K562 (cell line): ENCODE data around the gene LHCGR.

Experiments used
- CTCF ChIP-seq, 3 experiments: IDR thresholded peaks in 2 of 3; conservative IDR thresholded peaks in 1 of 3; 2 replicates each; pipeline ENCODE4 v1.5.1; 2011 to 2012; ENCODE audit warnings: low read length in 3 of 3, mild to moderate bottlenecking in 3 of 3, control low read depth in 2 of 3, improper control_type of control experiment in 1 of 3, inconsistent platforms in 1 of 3, low read depth in 1 of 3, mixed read lengths in 1 of 3, moderate library complexity in 1 of 3; ENCODE audit not compliant: insufficient read depth in 2 of 3
- E2F4 ChIP-seq: sonication (generic); formaldehyde crosslinking; IDR thresholded peaks from 2 replicates; pipeline ENCODE4 v1.8.0; 2022; ENCODE audit warnings: mild to moderate bottlenecking, low read depth, missing genetic modification reagents
- EZH2 ChIP-seq: IDR thresholded peaks from 2 replicates; pipeline ENCODE4 v1.6.1; 2012; ENCODE audit warnings: low read depth, mild to moderate bottlenecking, inconsistent platforms, low read length, borderline replicate concordance
- HIVEP1 ChIP-seq: fragments of 250-450 bp; sonication (Bioruptor Pico); IDR thresholded peaks from 2 replicates; pipeline ENCODE4 v1.4.0; 2020; ENCODE audit warnings: mild to moderate bottlenecking
- KDM5B ChIP-seq: fragments of 200-600 bp; sonication (generic); IDR thresholded peaks from 2 replicates; pipeline ENCODE4 v1.6.1; 2012; ENCODE audit warnings: low read depth, mild to moderate bottlenecking, moderate library complexity, low read length, control low read depth, inconsistent platforms; ENCODE audit not compliant: insufficient replicate concordance
- KLF13 ChIP-seq: fragments of 450-650 bp; IDR thresholded peaks from 2 replicates; pipeline ENCODE4 v1.6.1; 2016; ENCODE audit warnings: missing genetic modification characterization, low read depth, mild to moderate bottlenecking, missing compliant biosample characterization, moderate library complexity, borderline replicate concordance
- RFX5 ChIP-seq: IDR thresholded peaks from 2 replicates; pipeline ENCODE4 v1.6.1; 2011; ENCODE audit warnings: low read depth, mild to moderate bottlenecking, improper control_type of control experiment, low read length
- SP1 ChIP-seq: sonication (generic); formaldehyde crosslinking; IDR thresholded peaks from 2 replicates; pipeline ENCODE4 v1.8.1; 2022; ENCODE audit warnings: mild to moderate bottlenecking, missing genetic modification reagents
- TEAD2 ChIP-seq: fragments of 450-650 bp; IDR thresholded peaks from 2 replicates; pipeline ENCODE4 v1.6.1; 2016; ENCODE audit warnings: missing genetic modification characterization, control low read depth, missing compliant biosample characterization
- ZBTB7A ChIP-seq: IDR thresholded peaks from 2 replicates; pipeline ENCODE4 v1.6.1; 2011; ENCODE audit warnings: low read depth, mild to moderate bottlenecking, low read length, moderate library complexity, borderline replicate concordance; ENCODE audit not compliant: control insufficient read depth
- TF ChIP-seq, protein P1 (sequence below): sonication (generic); formaldehyde crosslinking; IDR thresholded peaks from 2 replicates; pipeline ENCODE4 v1.8.1; 2023; ENCODE audit warnings: mild to moderate bottlenecking, missing genetic modification reagents
- TF ChIP-seq, protein P2 (sequence below), 2 experiments: fragments of 450-650 bp in 1 of 2; sonication (generic) in 1 of 2; formaldehyde crosslinking; conservative IDR thresholded peaks; 2 replicates each; pipeline versions ENCODE4 v1.4.0 to v1.8.1; 2020 to 2022; ENCODE audit warnings: mild to moderate bottlenecking in 1 of 2, missing genetic modification reagents in 1 of 2
- TF ChIP-seq, protein P3 (sequence below): sonication (generic); formaldehyde crosslinking; IDR thresholded peaks from 2 replicates; pipeline ENCODE4 v1.8.0; 2022; ENCODE audit warnings: missing genetic modification reagents, mild to moderate bottlenecking, borderline replicate concordance
- TF ChIP-seq, protein P4 (sequence below): fragments of 450-650 bp; formaldehyde crosslinking; IDR thresholded peaks from 2 replicates; pipeline ENCODE4 v1.4.0; 2022; ENCODE audit warnings: missing genetic modification characterization

DNA sequence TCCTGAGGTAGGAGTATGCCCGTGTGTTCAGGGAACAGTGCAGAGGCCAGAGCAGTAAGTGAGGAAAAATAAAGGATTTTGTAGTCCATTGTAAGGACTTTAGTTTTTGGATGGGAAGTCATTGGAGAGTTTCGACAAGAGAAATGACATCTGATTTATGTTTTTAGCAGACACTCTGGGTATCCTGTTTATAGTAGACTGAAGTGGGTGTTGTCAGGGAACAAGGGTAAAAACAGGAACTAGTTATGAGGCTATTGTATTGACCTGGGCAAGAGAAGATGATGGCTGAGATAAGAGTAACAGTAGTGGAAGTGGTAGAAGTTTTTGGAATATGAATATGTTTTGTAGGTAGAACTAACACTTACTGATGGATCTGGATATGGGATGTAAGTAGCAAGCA, 78.1 kb downstream of the LHCGR start:
- TF ChIP-seq CTCF (IDR thresholded peaks at IDR 0.05 in 2 of 3, conservative IDR thresholded peaks at IDR 0.05 in 1 of 3; ENCODE audit: insufficient read depth in 2 of 3, low read depth in 1 of 3, low read length in 3 of 3) = no peak
- TF ChIP-seq, protein P1, sequence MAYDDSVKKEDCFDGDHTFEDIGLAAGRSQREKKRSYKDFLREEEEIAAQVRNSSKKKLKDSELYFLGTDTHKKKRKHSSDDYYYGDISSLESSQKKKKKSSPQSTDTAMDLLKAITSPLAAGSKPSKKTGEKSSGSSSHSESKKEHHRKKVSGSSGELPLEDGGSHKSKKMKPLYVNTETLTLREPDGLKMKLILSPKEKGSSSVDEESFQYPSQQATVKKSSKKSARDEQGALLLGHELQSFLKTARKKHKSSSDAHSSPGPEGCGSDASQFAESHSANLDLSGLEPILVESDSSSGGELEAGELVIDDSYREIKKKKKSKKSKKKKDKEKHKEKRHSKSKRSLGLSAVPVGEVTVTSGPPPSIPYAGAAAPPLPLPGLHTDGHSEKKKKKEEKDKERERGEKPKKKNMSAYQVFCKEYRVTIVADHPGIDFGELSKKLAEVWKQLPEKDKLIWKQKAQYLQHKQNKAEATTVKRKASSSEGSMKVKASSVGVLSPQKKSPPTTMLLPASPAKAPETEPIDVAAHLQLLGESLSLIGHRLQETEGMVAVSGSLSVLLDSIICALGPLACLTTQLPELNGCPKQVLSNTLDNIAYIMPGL (CRISPR knock-in tag) = no peak
- TF ChIP-seq RFX5 = no peak
- TF ChIP-seq, protein P2, sequence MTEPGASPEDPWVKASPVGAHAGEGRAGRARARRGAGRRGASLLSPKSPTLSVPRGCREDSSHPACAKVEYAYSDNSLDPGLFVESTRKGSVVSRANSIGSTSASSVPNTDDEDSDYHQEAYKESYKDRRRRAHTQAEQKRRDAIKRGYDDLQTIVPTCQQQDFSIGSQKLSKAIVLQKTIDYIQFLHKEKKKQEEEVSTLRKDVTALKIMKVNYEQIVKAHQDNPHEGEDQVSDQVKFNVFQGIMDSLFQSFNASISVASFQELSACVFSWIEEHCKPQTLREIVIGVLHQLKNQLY (CRISPR knock-in tag; conservative IDR thresholded peaks at IDR 0.05) = no peak
- TF ChIP-seq KLF13 = no peak
- TF ChIP-seq, protein P3, sequence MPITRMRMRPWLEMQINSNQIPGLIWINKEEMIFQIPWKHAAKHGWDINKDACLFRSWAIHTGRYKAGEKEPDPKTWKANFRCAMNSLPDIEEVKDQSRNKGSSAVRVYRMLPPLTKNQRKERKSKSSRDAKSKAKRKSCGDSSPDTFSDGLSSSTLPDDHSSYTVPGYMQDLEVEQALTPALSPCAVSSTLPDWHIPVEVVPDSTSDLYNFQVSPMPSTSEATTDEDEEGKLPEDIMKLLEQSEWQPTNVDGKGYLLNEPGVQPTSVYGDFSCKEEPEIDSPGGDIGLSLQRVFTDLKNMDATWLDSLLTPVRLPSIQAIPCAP = no peak
- TF ChIP-seq HIVEP1 = no peak
- TF ChIP-seq E2F4 (CRISPR knock-in tag) = no peak
- TF ChIP-seq TEAD2 (tag) = no peak
- TF ChIP-seq, protein P4, sequence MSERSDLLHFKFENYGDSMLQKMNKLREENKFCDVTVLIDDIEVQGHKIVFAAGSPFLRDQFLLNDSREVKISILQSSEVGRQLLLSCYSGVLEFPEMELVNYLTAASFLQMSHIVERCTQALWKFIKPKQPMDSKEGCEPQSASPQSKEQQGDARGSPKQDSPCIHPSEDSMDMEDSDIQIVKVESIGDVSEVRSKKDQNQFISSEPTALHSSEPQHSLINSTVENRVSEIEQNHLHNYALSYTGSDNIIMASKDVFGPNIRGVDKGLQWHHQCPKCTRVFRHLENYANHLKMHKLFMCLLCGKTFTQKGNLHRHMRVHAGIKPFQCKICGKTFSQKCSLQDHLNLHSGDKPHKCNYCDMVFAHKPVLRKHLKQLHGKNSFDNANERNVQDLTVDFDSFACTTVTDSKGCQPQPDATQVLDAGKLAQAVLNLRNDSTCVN (CRISPR knock-in tag) = no peak
- no peak for TF ChIP-seq KDM5B
- TF ChIP-seq ZBTB7A = no peak
- no peak for TF ChIP-seq SP1
- TF ChIP-seq EZH2 = no peak
